K562 (cell line): Measurements from ENCODE around the gene LIMK1.

Experiments used
- ARNT ChIP-seq, 2 experiments: fragments of 450-650 bp; IDR thresholded peaks; 2 replicates each; pipeline ENCODE4 v1.6.1; 2016; ENCODE audit warnings: mild to moderate bottlenecking in 1 of 2
- CTCF ChIP-seq, 3 experiments: IDR thresholded peaks in 2 of 3; conservative IDR thresholded peaks in 1 of 3; 2 replicates each; pipeline ENCODE4 v1.5.1; 2011 to 2012; ENCODE audit warnings: low read length in 3 of 3, mild to moderate bottlenecking in 3 of 3, control low read depth in 2 of 3, improper control_type of control experiment in 1 of 3, inconsistent platforms in 1 of 3, low read depth in 1 of 3, mixed read lengths in 1 of 3, moderate library complexity in 1 of 3; ENCODE audit not compliant: insufficient read depth in 2 of 3
- E2F6 ChIP-seq, 2 experiments: IDR thresholded peaks; 2 replicates each; pipeline ENCODE4 v1.6.1; 2011; ENCODE audit warnings: borderline replicate concordance in 1 of 2, control low read depth in 1 of 2, low read depth in 1 of 2, low read length in 1 of 2, mild to moderate bottlenecking in 1 of 2, mixed read lengths in 1 of 2, moderate library complexity in 1 of 2; ENCODE audit not compliant: insufficient read depth in 1 of 2, insufficient read length in 1 of 2, poor library complexity in 1 of 2, severe bottlenecking in 1 of 2; ENCODE audit errors: extremely low read depth in 1 of 2
- PHF20 ChIP-seq: fragments of 450-650 bp; IDR thresholded peaks from 2 replicates; pipeline ENCODE4 v1.6.1; 2018; ENCODE audit not compliant: partially characterized antibody
- SREBF1 ChIP-seq: fragments of 150-350 bp; IDR thresholded peaks from 2 replicates; pipeline ENCODE4 v1.6.1; 2014; ENCODE audit warnings: antibody characterized with exemption, low read depth, low read length, borderline replicate concordance

GRCh38 chr7:74038194-74038961 lies 45.2 kb upstream of the LIMK1 start:
- TF ChIP-seq ARNT (IDR thresholded peaks at IDR 0.05) (no peak), E2F6 (IDR thresholded peaks at IDR 0.05; ENCODE audit: borderline replicate concordance in 1 of 2, extremely low read depth in 1 of 2, insufficient read depth in 1 of 2, insufficient read length in 1 of 2, low read depth in 1 of 2, low read length in 1 of 2, poor library complexity in 1 of 2, severe bottlenecking in 1 of 2) (no peak), CTCF (IDR thresholded peaks at IDR 0.05 in 2 of 3, conservative IDR thresholded peaks at IDR 0.05 in 1 of 3; ENCODE audit: insufficient read depth in 2 of 3, low read depth in 1 of 3, low read length in 3 of 3) (no peak), SREBF1 (no peak), PHF20 (no peak)
